Limb (tissue), 2 donors: ENCODE results near the gene RPTOR.

Experiments
- DNase-seq, 2 donors: peaks; one replicate each; pipeline ENCODE4 v3.0.0-alpha.2; 2016; ENCODE audit errors: extremely low spot score in 2 of 2

RPTOR gene

DNA sequence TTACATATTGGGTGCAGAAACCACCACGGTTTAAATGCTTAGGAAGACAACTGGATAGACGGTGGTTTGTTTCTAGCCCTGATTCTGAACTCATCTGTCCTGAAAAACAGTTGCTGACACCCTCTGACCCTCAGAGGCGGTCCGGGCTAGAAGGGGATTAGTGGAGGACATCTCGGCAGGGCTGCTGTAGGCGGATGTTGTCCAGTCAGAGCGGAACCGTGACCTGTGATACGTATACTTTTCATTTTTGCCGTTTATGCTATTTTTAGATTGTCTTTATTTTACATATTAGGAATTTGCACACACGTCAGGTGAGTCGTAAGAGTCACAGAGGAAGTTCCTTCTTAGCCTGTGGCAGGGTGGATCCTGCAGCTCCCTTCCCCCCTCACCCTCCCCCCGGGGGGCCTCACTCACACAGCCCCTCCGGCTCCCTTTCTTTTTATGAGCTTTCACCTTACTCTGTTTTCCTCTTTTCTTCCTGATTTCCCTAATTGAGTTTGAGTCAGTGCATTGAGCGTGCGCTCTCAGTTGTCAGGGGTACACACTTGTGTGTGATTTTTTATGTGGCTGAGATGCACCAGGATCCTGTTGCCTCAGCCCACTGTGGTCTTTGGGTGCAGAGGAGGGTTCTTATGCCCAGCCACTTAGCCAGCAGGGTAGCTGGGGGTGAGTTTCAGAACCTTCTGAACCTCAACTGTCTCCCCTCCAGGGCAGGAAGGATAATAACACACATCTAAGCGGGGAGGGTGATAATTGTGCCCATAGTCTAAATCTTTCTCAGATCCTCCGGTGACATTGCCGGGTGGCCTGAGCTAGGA, 236.0 kb downstream of the RPTOR start:
- no peak for DNase-seq

DNA sequence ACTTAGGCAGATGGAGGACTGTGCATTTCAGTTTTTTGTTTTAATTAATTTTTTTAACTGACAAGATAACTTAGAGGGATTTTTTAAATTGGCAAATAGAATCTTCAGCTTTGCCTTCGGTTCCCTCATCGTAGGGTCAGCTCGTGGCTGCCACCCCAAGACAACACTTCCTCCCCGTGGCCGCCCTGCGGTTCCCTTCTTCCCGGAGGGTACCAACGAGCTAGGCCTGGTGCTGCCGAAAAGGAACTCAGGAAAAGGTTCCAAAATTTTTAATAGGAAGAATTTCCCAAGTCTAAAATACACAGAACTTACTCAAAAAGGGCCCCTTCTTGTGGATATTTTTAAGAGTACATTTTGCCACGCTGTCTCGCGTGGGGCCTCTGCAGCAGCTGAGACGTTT, 236.6 kb downstream of the RPTOR start:
- no peak for DNase-seq

DNA sequence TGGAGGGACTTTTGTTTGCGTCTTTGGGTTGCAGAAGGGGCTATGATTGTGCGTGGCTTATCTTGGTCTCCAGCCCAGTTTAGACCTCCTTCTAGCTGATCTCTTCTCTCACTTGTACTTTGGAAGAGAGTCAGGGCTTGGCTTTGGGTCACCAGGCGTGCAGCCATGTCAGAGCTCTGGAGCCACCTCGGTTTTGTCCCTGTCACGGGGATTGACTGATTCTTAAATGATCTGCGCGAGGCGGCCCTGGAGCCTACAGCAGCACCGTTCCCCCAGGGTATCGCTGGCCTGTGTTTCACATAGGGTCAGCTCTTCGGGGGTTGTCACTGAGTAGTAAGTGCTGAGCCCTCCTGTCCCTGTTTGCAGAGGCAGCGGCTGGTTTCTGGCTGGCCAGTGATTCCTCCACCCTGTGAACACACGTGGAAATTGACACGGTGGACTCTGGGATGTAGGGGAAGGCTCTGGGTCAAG, 237.2 kb downstream of the RPTOR start:
- no peak for DNase-seq

DNA sequence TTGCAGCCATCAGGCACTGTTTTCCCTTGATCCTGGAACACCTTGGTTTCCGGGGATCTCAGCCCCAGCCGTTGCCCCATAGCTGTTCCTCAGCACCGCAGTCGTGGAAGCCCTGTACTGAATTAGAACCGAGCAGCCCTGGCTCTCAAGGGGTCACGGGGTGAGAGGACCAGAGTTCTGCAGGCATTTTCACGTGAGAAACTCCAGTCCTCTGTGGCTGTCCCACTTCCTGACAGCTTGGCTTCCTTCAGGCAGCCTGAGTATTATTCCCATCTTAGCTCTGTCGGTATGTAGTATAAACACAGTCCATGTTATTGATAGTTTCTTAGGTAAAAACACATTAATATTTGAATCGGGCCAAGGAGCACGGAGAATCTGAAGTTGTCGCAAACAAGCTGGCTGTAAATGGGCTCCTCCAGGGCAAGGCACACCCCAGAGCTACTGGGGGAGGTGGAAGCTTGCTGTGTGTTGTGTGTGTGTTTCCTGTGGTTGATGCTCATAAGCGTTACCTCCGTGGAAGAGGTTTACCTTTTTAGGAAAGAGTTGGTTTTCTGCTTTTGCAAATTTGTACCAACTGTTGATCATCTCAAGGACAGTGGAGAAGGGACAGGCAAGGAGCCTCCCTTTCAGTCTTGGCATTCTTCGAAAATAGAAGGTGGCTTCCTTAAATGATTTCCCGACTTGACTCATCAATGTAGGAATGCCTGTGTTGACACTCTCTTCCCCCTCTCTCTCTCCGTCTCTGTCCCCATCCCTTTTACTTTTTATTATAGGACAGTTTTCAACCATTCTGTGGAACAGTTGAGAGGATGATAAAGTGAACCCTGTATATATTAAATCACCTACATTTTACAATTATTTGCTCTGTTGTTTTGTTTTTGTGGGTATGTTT, 238.1 kb downstream of the RPTOR start:
- no peak for DNase-seq

DNA sequence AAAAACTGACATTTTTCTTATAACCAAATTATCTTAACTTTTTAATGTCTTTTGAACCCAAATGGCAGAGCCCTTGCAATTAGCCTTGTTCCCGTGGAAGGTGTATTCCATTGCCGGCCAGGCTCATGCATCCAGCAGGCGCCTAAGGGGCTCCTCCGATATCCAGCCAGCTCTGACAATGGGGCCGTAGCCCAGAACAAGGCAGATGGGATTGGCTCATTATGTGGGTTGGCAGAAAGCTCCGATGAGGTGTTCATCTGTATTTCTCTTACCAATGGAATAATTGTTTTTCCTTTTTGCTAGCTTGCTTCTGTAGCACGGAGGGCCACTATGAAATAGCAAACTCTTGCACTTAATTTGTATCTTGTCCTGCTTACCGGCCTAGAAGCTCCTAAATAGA, 238.8 kb downstream of the RPTOR start:
- peak in 1 of 2 donors; percentile 15 for DNase-seq

DNA sequence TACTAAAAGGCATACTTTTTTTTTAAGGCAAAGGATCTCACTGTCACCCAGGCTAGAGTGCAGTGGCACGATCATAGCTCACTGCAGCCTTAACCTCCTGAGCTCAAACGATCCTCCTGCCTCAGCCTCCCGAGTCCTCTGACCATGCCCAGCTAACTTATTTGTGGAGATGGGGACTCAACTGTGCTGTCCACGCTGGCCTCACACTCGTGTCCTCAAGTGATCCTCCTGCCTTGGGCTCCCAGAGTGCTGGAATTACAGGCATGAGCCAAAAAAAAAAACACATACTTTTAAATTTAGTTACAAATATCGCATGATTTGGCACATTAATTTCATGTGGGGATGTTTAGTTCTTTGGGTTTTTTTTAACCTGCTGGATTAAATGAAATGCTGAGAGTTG, 239.3 kb downstream of the RPTOR start:
- no peak for DNase-seq

DNA sequence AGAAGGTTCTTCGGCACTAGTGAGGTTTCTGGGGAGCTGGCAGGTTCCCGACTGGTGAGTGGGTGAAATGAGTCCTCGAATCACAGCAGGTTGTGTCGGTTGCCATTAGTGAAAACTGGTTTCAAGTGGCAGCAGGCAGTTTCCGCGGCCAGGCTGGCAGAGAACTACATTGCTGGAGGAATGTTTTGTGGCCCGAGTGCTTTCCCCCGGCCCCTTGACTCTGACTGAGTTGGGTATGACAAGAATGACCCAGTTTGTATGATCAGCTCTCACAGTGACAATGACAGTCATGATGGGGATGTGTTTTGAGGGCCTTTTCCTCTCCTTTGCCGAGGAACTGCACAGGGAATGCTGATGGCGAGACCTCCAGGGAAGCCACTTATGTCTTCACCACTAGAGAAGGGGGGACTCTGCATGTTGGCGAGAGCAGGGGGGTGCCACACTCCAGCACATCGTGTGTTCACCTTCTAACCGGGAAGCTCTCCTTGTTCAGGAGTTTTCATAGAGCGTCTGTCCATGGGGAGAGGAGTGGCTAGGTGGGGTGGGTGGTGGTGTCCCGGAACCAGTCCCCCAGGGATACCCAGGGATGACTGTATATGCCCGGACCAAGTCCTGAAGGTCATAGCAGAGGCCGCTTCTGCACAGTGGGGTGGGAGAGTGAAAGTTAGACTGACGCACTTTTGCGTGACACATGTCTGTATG, 241.0 kb downstream of the RPTOR start:
- peak in 1 of 2 donors; percentile 7 for DNase-seq

DNA sequence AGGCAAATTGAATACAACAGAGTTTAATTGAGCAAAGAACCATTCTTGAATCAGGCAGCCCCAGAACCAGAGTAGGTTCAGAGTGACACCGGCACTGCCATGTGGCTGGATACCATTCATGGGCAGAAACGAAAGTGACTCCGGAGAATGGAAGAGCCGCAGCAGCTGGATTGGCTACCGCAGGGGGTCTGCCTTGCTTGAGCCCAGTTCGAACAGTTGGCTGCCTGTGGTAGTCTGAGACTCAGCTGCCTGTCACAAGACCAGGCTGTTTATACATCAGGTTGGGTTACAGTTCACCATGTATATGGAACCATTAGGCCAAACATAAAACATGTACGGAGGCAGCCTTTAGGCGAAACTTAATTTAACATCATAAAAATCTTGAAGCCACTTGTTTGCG, 241.8 kb downstream of the RPTOR start:
- DNase-seq = peak; percentile 43 to 46

DNA sequence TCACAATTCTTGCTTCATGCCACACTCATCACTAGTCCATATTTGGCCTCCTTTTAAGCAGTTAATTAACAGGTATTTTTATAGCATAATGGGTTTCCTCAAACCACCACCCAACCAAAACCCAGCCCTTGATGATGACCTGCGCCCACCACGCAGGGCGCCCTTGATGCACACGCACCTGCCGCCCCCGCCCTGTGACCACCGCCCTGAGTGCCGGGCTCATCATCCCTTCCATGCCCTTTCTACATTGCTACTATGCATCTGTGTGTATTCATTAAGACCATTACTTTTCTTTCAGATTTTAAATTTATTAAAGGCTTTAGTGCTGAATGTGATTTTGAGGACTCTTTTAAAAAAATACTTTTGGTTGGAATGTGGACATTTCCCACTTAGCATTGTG, 242.2 kb downstream of the RPTOR start:
- no peak for DNase-seq

DNA sequence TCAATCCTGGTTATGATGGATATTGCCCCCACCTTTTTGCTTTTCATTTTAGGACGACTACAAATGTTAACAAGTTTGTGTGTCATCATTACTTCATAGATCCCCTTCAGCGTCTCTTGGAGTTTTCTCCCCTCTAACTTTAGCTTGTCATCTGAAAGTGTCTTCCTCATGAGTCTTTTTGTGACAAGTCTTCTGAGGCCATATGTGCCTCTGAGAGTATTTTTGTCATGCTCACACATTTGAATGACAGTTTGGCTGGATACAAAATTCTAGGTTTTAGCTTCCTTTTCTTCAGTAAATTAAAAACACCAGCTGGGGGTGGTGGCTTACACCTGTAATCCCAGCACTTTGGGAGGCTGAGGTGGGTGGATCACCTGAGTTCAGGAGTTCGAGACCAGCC, 243.2 kb downstream of the RPTOR start:
- DNase-seq = no peak

DNA sequence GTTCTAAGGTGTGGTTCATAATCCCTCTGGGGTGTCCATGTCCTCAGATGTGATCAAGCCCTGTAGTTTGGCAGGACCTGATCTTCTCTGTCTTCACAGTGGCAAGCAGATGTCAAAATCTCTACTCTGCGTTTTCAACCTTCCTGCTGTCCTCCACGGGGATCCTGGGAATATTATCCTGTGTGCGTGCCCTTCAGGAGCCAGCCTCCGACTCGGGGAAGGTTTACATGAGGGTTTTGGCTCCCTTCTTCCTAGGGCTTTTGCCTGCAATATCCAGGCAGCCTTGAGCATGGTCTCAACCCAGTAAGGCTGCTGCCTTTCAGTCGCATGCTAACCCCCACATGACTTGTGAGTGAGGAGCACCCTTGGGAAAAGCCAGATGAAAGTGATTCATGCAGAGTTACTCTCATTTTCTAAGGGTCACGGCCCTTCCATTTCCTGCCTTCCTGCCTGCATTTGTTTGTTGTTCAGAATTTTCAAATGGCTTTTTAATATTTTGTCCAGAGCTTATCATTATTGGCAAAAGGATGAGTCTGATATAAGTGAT, 244.8 kb downstream of the RPTOR start:
- peak in 1 of 2 donors; percentile 19 for DNase-seq

DNA sequence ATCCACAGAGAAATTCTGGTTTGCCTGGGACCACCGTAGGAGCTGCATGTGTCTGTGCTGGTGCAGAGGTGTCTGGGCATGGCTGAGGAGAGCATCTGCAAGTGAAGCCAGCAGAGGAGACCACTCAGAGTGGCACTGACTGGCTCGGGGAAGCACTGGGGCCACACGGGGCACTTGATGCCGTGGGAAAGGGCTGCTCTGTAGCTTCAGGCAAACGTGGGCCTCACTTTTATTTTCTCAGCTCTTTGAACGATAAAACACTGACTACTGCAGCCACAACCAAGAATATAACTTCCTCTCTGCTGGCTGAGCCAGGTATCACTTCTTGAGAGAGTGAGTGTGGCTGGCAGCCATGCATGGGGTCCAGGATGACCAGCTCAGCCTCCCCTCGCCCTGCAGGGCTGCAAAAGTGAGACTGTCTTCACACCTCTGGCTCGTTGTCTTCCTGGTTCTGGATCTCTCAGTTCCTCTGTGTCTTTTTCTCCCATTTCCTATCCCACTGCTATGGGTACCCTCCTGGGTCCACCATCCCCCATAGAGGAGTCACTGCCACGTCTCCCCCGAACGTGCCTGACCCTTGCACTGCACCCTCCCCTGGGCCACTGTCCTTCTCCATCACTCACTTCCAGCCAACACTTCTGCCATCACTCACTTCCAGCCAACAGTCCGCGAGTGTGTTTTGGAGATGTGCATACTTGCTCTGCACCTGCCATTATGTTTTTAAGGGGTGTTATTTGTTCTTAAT, 245.6 kb downstream of the RPTOR start:
- peak in 1 of 2 donors; percentile 18 for DNase-seq

DNA sequence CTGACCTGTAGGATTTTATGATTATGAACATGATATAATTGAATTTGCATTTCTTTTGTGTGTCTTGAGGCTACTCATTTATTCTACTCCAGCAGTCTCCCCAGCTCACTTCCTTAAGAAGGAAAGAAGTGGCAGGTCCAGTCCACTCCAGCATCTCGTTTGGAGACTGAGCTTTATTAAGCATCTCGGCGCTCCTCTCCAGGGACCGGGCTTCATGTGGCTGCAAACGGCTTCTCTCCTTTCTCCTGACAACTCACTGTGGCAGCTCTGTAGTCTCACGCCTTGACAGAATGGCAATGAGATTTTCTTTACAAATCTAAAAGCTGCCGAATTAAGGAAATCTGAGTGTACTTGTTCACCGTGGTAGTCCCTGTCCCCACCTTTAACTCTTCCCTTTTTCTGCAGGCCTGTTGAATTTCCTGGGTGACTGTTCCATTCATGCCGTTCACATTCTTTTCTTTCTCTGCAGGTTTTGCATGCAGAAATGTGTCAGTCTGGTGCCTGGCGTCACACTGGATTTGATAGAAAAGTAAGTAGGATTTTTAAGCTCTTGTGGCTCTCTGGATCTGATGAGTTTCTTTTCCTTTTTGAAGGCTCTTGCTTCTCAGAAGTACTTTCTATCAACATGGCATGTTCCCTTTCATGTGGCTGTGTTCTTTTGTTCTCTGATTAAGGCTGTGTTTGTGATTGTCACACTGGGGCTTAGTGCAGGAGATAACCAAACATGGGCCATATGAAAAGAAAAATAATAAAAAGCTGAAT, 246.5 kb downstream of the RPTOR start:
- DNase-seq = peak in 1 of 2 donors; percentile 12

DNA sequence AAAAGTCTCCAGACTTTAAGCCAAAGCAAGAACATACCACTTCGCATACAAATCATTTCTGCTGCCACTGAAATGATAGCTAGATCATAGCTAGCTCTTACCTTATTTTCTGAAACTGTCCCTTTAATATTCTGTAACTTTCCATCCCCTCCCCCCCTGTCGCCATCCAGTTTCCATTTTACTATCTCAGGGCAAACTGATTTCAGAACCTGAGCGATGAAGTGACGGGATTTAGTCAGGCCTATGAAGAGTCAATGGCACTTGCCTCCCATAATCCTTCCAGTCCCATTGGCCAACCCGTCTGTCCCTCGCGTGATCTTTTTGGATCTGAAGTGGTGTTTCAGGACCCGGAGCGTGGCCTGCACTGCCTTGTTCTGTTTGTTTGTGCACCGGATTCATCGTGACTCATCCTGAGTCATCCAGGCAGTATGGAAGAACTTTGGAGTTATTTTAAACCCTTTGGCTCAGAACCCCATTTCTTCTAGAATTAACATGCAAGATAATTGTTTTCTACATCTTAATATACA, 247.2 kb downstream of the RPTOR start:
- DNase-seq = peak in 1 of 2 donors; percentile 14

DNA sequence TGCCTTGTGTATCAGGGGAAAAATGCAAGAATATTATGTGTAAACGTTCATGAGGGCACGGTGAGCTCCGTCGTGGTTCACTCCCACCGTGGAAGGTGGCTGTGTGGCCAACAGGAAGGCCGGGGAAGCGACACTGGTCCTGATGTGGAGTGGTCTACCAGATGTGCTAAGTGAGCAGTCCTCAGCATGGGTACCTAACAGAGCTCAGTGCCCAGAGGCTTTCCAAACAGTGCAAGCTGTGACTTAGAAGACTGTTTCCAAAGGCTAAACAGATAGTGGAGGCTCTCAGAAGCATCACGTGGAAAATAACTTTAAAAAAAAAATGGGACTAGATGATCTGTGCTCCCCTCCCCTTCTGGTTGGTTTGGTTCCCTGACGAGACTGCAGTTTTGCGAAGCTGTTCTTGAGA, 247.7 kb downstream of the RPTOR start:
- peak in 1 of 2 donors; percentile 14 for DNase-seq

DNA sequence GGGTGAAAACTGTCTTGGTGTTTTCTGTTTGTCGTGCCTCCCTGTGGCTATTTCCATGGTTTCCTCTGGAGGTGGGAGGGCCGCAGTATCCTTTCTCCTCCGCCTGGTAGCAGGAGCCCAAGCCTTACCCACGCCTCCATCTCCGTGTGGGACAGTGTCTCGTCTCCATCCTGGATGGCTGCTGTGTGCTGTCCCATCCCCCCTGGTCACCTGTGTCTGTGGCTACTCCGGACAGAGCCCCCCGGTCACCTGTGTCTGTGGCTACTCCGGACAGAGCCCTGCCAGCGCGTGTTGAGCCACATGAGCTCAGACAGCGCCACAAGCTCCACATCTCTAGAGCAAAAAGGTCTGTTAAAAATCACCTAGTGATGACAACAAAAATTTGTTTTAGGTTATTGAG, 248.8 kb downstream of the RPTOR start:
- DNase-seq = peak in 1 of 2 donors; percentile 21

DNA sequence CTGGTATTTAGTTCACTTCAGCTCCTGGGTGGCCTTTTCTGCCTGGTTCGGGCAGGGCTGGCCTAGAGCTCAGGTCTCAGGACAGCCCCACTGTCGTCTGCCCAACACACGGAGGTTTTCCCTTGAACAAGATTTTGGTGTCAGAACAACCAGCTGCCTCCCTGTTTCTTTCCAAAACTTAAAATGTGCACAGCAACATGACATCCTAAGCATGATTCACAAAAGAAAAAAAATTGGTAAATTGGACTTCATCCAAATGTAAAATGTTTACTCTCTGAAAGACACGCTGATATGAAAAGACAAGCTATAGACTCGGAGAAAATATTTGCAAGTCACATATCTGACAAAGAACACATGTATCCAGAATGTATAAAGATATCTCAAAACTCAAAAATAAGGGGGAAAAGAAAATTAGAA, 249.2 kb downstream of the RPTOR start:
- peak in 1 of 2 donors; percentile 11 for DNase-seq

DNA sequence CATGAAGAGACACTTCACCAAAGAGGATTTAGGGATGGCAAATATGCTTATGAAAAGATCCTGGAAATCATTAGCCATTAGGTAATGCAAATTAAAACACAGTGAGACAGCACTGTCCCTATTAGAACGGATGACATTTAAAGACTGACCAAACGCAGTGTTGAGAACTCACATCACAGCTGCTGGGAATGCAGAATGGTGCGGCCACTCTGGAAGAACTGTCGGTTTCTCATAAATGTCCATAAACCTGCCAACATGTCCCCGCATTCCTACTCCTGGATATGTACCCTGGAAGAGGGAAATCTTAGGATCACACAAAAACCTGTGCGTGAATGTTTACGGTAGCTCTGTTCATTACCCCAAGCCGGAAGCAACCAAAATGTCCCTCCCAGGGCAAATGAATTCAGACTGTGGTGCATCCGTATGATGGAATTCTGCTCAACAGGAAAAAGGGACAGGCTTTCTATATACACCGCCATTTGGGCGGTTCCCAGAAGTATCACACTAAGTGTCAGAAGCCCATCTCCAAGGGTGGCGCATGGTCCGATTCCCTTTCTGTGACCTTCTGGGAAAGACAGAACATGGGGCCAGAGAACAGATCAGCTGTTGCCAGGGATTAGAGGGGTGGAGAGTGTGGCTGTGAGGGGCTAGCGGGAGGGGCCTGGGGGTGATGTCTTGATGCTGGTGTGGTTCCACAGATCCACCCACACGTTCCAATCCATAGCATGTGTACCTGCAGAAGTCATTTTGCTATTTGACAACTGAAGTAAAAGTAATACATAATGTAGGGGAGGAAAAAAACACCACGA, 249.8 kb downstream of the RPTOR start:
- DNase-seq = peak in 1 of 2 donors; percentile 30

DNA sequence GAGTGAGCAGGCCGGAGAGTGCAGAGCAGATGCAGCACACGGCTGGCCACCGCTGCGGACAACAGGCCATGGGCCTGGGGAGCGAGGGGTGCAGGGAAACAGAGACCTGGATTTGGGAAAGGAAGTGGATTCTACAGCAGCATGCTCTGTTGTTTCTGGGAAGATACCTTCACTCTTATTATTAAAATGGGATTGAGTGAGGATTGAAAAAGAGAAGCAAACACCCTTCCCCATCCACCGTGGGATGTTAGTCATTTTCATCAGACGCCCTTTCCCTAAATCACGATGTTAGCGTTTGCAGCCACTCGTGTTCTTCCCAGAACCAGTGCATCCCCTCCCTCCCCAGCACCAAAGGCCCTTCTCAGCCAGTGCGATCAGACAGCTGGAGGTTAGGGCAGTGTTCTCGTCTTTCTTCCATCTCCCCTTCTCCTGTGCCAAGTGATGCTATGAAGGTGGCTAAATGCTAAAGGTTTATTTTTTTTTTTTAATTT, 250.5 kb downstream of the RPTOR start:
- DNase-seq = peak in 1 of 2 donors; percentile 19
